WTC11 (cell line): Measurements from ENCODE around the gene KRTAP4-16. TPM values are rescaled to one million over a fixed set of nuclear protein-coding genes. Genes with fewer than 3 reads are reported as not detected.
"Not testable (repeated sequence)": the region's sequence is repeated elsewhere in the genome, so short reads cannot be mapped to it uniquely, and the experiment has no call there.

Source experiments
- ATAC-seq: fragments of 200-7000 bp; cut with Tn5 transposase; 2 replicates; pipeline ENCODE4 v1.10.0; 2021; ENCODE audit warnings: mild to moderate bottlenecking, moderate library complexity
- CTCF ChIA-PET: fragments of 300-600 bp; sonication (Branson Sonifier 250); formaldehyde crosslinking; loops from one replicate; lab custom pipeline; 2021; ENCODE audit warnings: antibody characterized with exemption; lab: Charles Lee
- POLR2A ChIA-PET: fragments of 350-600 bp; sonication (Branson Sonifier 250); formaldehyde crosslinking; loops from one replicate; lab custom pipeline; 2021; ENCODE audit warnings: antibody characterized with exemption; lab: Charles Lee
- DNase-seq: peaks from one replicate; pipeline ENCODE4 v3.0.0; 2021; ENCODE audit warnings: low spot score
- H3K27ac Mint-ChIP-seq: 2 replicates; pipeline ENCODE4 v1.8.0; 2021; ENCODE audit warnings: mixed read lengths
- H3K27me3 Mint-ChIP-seq: 2 replicates; pipeline ENCODE4 v1.8.0; 2021; ENCODE audit warnings: low read depth, mild to moderate bottlenecking, moderate library complexity, mixed read lengths
- H3K36me3 Mint-ChIP-seq: 2 replicates; pipeline ENCODE4 v1.8.0; 2021; ENCODE audit warnings: mixed read lengths
- H3K4me1 Mint-ChIP-seq: 2 replicates; pipeline ENCODE4 v1.8.0; 2022; ENCODE audit warnings: mixed read lengths
- H3K4me3 Mint-ChIP-seq: 2 replicates; pipeline ENCODE4 v1.8.0; 2021; ENCODE audit warnings: mild to moderate bottlenecking, moderate library complexity, mixed read lengths
- H3K9me3 Mint-ChIP-seq: 2 replicates; pipeline ENCODE4 v1.8.0; 2021; ENCODE audit warnings: mixed read lengths
- AR ChIP-seq: fragments of 250-450 bp; sonication (Bioruptor Pico); IDR thresholded peaks from 2 replicates; pipeline ENCODE4 v1.9.0; 2021; ENCODE audit warnings: mild to moderate bottlenecking
- CBFB ChIP-seq: sonication (generic); formaldehyde crosslinking; IDR thresholded peaks from 2 replicates; pipeline ENCODE4 v1.8.1; 2022; ENCODE audit warnings: mild to moderate bottlenecking, low read depth, missing genetic modification reagents
- CREB1 ChIP-seq: sonication (generic); formaldehyde crosslinking; IDR thresholded peaks from 2 replicates; pipeline ENCODE4 v1.8.0; 2023; ENCODE audit warnings: mild to moderate bottlenecking, missing genetic modification reagents
- CREM ChIP-seq: sonication (generic); formaldehyde crosslinking; IDR thresholded peaks from 2 replicates; pipeline ENCODE4 v1.8.1; 2022; ENCODE audit warnings: mild to moderate bottlenecking, missing genetic modification reagents, moderate library complexity
- ELF4 ChIP-seq: sonication (generic); formaldehyde crosslinking; IDR thresholded peaks from 2 replicates; pipeline ENCODE4 v1.8.1; 2022; ENCODE audit warnings: low read depth, mild to moderate bottlenecking, moderate library complexity, missing genetic modification reagents
- EMX1 ChIP-seq: fragments of 250-450 bp; sonication (Bioruptor Pico); IDR thresholded peaks from 2 replicates; pipeline ENCODE4 v1.8.0; 2021; ENCODE audit warnings: mild to moderate bottlenecking
- GTF2I ChIP-seq: fragments of 250-450 bp; sonication (Bioruptor Pico); conservative IDR thresholded peaks from 2 replicates; pipeline ENCODE4 v1.4.0; 2021; ENCODE audit warnings: mild to moderate bottlenecking
- OVOL2 ChIP-seq: fragments of 250-450 bp; sonication (Bioruptor Pico); IDR thresholded peaks from 2 replicates; pipeline ENCODE4 v1.9.0; 2021; ENCODE audit warnings: mild to moderate bottlenecking, borderline replicate concordance
- PRDM15 ChIP-seq: sonication (generic); formaldehyde crosslinking; IDR thresholded peaks from 2 replicates; pipeline ENCODE4 v1.8.0; 2022; ENCODE audit warnings: missing genetic modification reagents
- PREB ChIP-seq: sonication (generic); formaldehyde crosslinking; IDR thresholded peaks from 2 replicates; pipeline ENCODE4 v1.8.1; 2022; ENCODE audit warnings: mild to moderate bottlenecking, missing genetic modification reagents, moderate library complexity, borderline replicate concordance
- ZNF281 ChIP-seq: sonication (generic); formaldehyde crosslinking; IDR thresholded peaks from 2 replicates; pipeline ENCODE4 v1.8.0; 2023; ENCODE audit warnings: mild to moderate bottlenecking, missing genetic modification reagents
- total RNA-seq: library from RNA; stranded (reverse); gene quantifications from 3 replicates; pipeline ENCODE4 v1.2.3, GENCODE V29; 2021
- TF ChIP-seq, protein P1 (sequence below): sonication (generic); formaldehyde crosslinking; IDR thresholded peaks from 2 replicates; pipeline ENCODE4 v1.8.1; 2022; ENCODE audit warnings: low read depth, mild to moderate bottlenecking, moderate library complexity, missing genetic modification reagents, borderline replicate concordance
- TF ChIP-seq, protein P2 (sequence below): sonication (generic); formaldehyde crosslinking; IDR thresholded peaks from 2 replicates; pipeline ENCODE4 v1.8.1; 2023; ENCODE audit warnings: mild to moderate bottlenecking, missing genetic modification reagents, moderate library complexity

The KRTAP4-16 gene
- total RNA-seq, 1 experiment from 2014 or later: not detected

- TF ChIP-seq, protein P1, sequence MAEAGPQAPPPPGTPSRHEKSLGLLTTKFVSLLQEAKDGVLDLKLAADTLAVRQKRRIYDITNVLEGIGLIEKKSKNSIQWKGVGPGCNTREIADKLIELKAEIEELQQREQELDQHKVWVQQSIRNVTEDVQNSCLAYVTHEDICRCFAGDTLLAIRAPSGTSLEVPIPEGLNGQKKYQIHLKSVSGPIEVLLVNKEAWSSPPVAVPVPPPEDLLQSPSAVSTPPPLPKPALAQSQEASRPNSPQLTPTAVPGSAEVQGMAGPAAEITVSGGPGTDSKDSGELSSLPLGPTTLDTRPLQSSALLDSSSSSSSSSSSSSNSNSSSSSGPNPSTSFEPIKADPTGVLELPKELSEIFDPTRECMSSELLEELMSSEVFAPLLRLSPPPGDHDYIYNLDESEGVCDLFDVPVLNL (CRISPR knock-in tag): no peak
- TF ChIP-seq ZNF281 (CRISPR knock-in tag) (no peak), PRDM15 (no peak)
- TF ChIP-seq, all 79 proteins: peak for 0
Measured at GRCh38 chr17:41121742-41122141, 19.7 kb upstream of the KRTAP4-16 start (continued).

DNA sequence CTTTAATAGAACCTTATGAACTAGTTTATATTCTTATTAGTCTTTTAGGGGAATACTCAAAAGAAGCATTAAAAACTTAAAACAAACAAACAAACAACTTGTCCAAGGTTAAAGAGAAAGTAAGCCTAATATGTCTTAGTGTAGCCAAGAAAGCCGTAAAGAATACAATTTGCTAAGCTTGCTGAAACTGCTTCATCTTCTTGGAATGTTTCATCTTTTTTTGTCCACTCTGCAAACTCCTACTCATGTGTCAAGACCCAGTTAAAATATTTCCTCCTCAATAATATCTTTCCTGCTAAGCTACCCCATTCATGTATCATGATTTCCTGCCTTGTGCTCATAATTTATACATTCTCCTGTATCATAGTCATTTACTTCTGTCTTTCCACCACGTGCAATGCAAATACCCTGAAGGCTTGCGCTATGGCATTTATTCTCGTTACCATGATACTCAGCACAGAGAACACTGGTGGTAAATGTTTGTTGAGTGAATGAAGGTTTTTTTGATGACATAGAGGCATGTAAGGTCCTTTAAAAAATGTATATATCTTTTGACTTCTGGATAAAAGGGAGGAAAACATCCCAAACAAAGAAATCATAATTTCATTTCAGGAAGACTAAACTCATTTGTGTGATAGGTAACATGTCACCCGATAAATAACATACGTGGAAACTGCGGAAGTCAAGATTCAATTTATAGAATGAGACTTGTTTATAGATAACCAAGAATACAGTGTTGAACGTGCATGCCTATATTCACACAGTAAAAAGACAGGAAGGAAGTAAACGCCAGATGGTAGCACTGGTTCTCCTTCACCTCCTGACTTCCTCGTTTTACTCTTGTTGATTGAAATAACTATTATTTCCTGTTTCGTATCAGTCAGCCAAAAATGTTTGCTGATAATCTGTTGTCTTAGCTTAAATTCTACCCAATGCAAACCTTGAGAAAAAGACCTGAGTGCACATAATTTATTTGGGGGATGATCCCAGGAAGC, 18.0 kb upstream of the KRTAP4-16 start:
- CTCF ChIA-PET, ATAC-seq, H3K36me3 Mint-ChIP-seq, DNase-seq, H3K27ac Mint-ChIP-seq, H3K4me3 Mint-ChIP-seq, POLR2A ChIA-PET, H3K27me3 Mint-ChIP-seq: not testable (repeated sequence)
- Mint-ChIP-seq H3K4me1 (peaks cover 35% of the 10 kb centered on the region), H3K9me3 (peaks cover 29% of the 10 kb centered on the region)

DNA sequence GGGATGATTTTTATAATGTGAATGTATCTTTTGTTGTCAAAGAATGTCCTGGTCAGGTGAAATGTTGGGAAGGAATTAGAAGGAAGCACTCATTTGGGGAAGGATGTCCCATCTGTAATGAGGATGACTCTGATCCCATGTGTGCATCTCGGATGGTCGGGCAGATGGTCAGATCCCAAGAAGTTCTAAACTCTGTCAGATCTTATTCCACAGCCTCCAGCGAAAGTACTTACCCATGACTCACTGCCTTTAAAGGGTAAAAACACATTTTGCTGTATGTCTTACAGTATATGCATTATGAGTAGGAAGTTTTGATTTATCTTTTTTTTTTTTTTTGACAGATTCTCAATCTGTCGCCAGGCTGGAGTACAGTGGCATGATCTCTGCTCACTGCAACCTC, 16.7 kb upstream of the KRTAP4-16 start:
- Mint-ChIP-seq H3K4me3 (no peak overlapping the region), H3K27ac (no peak overlapping the region), H3K27me3 (peaks cover 4% of the 10 kb centered on the region; the same call in 1 of the 2 replicates), H3K36me3 (peaks cover 14% of the 10 kb centered on the region), H3K4me1 (peaks cover 38% of the 10 kb centered on the region), H3K9me3 (peaks cover 33% of the 10 kb centered on the region)
- ATAC-seq (no peak), DNase-seq (no peak)
- TF ChIP-seq CBFB: no peak
- TF ChIP-seq, protein P2, sequence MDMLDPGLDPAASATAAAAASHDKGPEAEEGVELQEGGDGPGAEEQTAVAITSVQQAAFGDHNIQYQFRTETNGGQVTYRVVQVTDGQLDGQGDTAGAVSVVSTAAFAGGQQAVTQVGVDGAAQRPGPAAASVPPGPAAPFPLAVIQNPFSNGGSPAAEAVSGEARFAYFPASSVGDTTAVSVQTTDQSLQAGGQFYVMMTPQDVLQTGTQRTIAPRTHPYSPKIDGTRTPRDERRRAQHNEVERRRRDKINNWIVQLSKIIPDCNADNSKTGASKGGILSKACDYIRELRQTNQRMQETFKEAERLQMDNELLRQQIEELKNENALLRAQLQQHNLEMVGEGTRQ (CRISPR knock-in tag): no peak
- no peak for TF ChIP-seq OVOL2 (CRISPR knock-in tag)
- TF ChIP-seq ELF4 (CRISPR knock-in tag): no peak
- TF ChIP-seq AR (CRISPR knock-in tag): no peak
- TF ChIP-seq GTF2I (CRISPR knock-in tag): no peak
- no peak for TF ChIP-seq CREB1 (CRISPR knock-in tag)
- TF ChIP-seq EMX1 (CRISPR knock-in tag): no peak
- TF ChIP-seq PREB (CRISPR knock-in tag): no peak
- no peak for TF ChIP-seq CREM (CRISPR knock-in tag)
- POLR2A ChIA-PET: no interaction called here
- CTCF ChIA-PET: no interaction called here

GRCh38 chr17:41117846-41118386, 15.9 kb upstream of the KRTAP4-16 start, which contains the start of gene KRTAP4-11:
TSS of gene KRTAP4-11 (minus strand) at chr17:41118373. CDS start at chr17:41118315, 58 bp downstream.
- DNase-seq, H3K4me3 Mint-ChIP-seq, H3K27me3 Mint-ChIP-seq, POLR2A ChIA-PET, ATAC-seq, CTCF ChIA-PET, H3K27ac Mint-ChIP-seq: not testable (repeated sequence)
- peaks cover 20% of the 10 kb centered on the region for H3K36me3 Mint-ChIP-seq
- peaks cover 33% of the 10 kb centered on the region for H3K4me1 Mint-ChIP-seq
- H3K9me3 Mint-ChIP-seq: peaks cover 34% of the 10 kb centered on the region
